Ecto neural progenitor cell (in vitro differentiated cells): Measurements from ENCODE around the gene NXPE4.

Experiments
- DNase-seq: peaks from one replicate; pipeline ENCODE4 v3.0.0-alpha.2; 2018; ENCODE audit warnings: low spot score

NXPE4 gene

GRCh38 chr11:114559425-114560310, 35.9 kb downstream of the NXPE4 start, which contains the start of gene NXPE1:
Gene NXPE1 (minus strand): TSS chr11:114559881. CDS start chr11:114551201, 8,680 bp downstream.
- no peak for DNase-seq

GRCh38 chr11:114556135-114556534, 39.5 kb downstream of the NXPE4 start:
- DNase-seq, result no peak

- DNase-seq, result no peak
Observed at GRCh38 chr11:114553642-114554041, 41.9 kb downstream of the NXPE4 start.

GRCh38 chr11:114551060-114551459, 44.5 kb downstream of the NXPE4 start:
- no peak for DNase-seq

- DNase-seq, result no peak
Observed at GRCh38 chr11:114525682-114526081, 69.9 kb downstream of the NXPE4 start.

- no peak for DNase-seq
Observed at GRCh38 chr11:114524122-114524521, 71.5 kb downstream of the NXPE4 start.

GRCh38 chr11:114522818-114523217, 72.8 kb downstream of the NXPE4 start:
- no peak for DNase-seq
